Mesothelial cell of epicardium (in vitro differentiated cells): ENCODE measurements around the gene NAV2. TPM values are rescaled to one million over a fixed set of nuclear protein-coding genes. Genes with fewer than 3 reads are reported as not detected.
A peak's percentile ranks its signal among the peaks of the same experiment; 100 is the strongest.

Source experiments
- DNase-seq, 2 experiments: peaks; one replicate each; pipeline ENCODE4 v3.0.0; 2021; ENCODE audit warnings: low spot score in 2 of 2; ENCODE audit not compliant: unreplicated experiment in 2 of 2
- H3K27ac Mint-ChIP-seq: 2 replicates; pipeline ENCODE4 v1.8.0; 2021; ENCODE audit warnings: mixed read lengths
- H3K27me3 Mint-ChIP-seq: 2 replicates; pipeline ENCODE4 v1.8.0; 2021; ENCODE audit warnings: low read depth, mixed read lengths
- H3K36me3 Mint-ChIP-seq: 2 replicates; pipeline ENCODE4 v1.8.0; 2021; ENCODE audit warnings: mixed read lengths
- H3K4me1 Mint-ChIP-seq: 2 replicates; pipeline ENCODE4 v1.8.0; 2021; ENCODE audit warnings: mixed read lengths
- H3K4me3 Mint-ChIP-seq: 2 replicates; pipeline ENCODE4 v1.8.0; 2021; ENCODE audit warnings: mild to moderate bottlenecking, moderate library complexity, mixed read lengths
- H3K9me3 Mint-ChIP-seq: 2 replicates; pipeline ENCODE4 v1.8.0; 2021; ENCODE audit warnings: mixed read lengths
- total RNA-seq: library from RNA; stranded (reverse); gene quantifications from 3 replicates; pipeline ENCODE4 v1.2.1, GENCODE V29; 2021
- TF ChIP-seq, protein P1 (sequence below): fragments of 200-600 bp; sonication (generic); IDR thresholded peaks from one replicate; pipeline ENCODE4 v1.5.0; 2021; ENCODE audit warnings: antibody characterized with exemption; ENCODE audit not compliant: unreplicated experiment

NAV2 gene
- total RNA-seq, 1 donor from 2014 or later, result 69.8 TPM

- Mint-ChIP-seq H3K4me3 (no peak overlapping the region), H3K4me1 (peaks cover 58% of the 10 kb centered on the region), H3K36me3 (peaks cover 2% of the 10 kb centered on the region), H3K27me3 (no peaks in the 10 kb centered on the region), H3K9me3 (no peaks in the 10 kb centered on the region), H3K27ac (no peak overlapping the region)
- TF ChIP-seq, protein P1, sequence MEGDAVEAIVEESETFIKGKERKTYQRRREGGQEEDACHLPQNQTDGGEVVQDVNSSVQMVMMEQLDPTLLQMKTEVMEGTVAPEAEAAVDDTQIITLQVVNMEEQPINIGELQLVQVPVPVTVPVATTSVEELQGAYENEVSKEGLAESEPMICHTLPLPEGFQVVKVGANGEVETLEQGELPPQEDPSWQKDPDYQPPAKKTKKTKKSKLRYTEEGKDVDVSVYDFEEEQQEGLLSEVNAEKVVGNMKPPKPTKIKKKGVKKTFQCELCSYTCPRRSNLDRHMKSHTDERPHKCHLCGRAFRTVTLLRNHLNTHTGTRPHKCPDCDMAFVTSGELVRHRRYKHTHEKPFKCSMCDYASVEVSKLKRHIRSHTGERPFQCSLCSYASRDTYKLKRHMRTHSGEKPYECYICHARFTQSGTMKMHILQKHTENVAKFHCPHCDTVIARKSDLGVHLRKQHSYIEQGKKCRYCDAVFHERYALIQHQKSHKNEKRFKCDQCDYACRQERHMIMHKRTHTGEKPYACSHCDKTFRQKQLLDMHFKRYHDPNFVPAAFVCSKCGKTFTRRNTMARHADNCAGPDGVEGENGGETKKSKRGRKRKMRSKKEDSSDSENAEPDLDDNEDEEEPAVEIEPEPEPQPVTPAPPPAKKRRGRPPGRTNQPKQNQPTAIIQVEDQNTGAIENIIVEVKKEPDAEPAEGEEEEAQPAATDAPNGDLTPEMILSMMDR, result no peak
- no peak for DNase-seq
Observed at GRCh38 chr11:19794161-19794560, 81.5 kb downstream of the NAV2 start.

- Mint-ChIP-seq H3K4me1 (peaks cover 53% of the 10 kb centered on the region), H3K9me3 (no peaks in the 10 kb centered on the region)
- TF ChIP-seq, protein P1, result no peak
Observed at GRCh38 chr11:19795082-19795481, 82.4 kb downstream of the NAV2 start.

GRCh38 chr11:19800162-19800561, 87.5 kb downstream of the NAV2 start:
- no peak for DNase-seq
- Mint-ChIP-seq H3K9me3 (no peaks in the 10 kb centered on the region), H3K27me3 (no peaks in the 10 kb centered on the region), H3K36me3 (peaks cover 2% of the 10 kb centered on the region), H3K4me3 (no peak overlapping the region), H3K4me1 (peaks cover 54% of the 10 kb centered on the region), H3K27ac (no peak overlapping the region)
- TF ChIP-seq, protein P1, result no peak

More at GRCh38 chr11:19795082-19795481, 82.4 kb downstream of the NAV2 start:
- DNase-seq, result no peak
- H3K4me3 Mint-ChIP-seq, result no peak overlapping the region
- no peaks in the 10 kb centered on the region for H3K27me3 Mint-ChIP-seq
- H3K27ac Mint-ChIP-seq, result peak overlapping the region; percentile 73
- H3K36me3 Mint-ChIP-seq, result peaks cover 2% of the 10 kb centered on the region

GRCh38 chr11:19800714-19801519, 88.3 kb downstream of the NAV2 start:
- TF ChIP-seq, protein P1, result no peak
- H3K27ac Mint-ChIP-seq, result peak overlapping the region; percentile 25
- no peak for DNase-seq

GRCh38 chr11:19802773-19803293, 90.2 kb downstream of the NAV2 start:
- TF ChIP-seq, protein P1, result no peak
- Mint-ChIP-seq H3K4me3 (no peak overlapping the region), H3K4me1 (peaks cover 63% of the 10 kb centered on the region), H3K27me3 (no peaks in the 10 kb centered on the region), H3K9me3 (no peaks in the 10 kb centered on the region), H3K36me3 (no peaks in the 10 kb centered on the region), H3K27ac (no peak overlapping the region)
- no peak for DNase-seq

More at GRCh38 chr11:19800714-19801519, 88.3 kb downstream of the NAV2 start:
- Mint-ChIP-seq H3K4me1 (peaks cover 57% of the 10 kb centered on the region), H3K36me3 (peaks cover 2% of the 10 kb centered on the region), H3K4me3 (no peak overlapping the region), H3K9me3 (no peaks in the 10 kb centered on the region), H3K27me3 (no peaks in the 10 kb centered on the region)
